HG02981 (cell line): ENCODE data around the gene ZFP36L2.

Source experiments
- ATAC-seq: cut with Tn5 transposase; IDR thresholded peaks from one replicate; pipeline ENCODE4 v1.9.1; 2021; ENCODE audit warnings: mild to moderate bottlenecking, moderate library complexity; ENCODE audit not compliant: unreplicated experiment

The ZFP36L2 gene, protein sequence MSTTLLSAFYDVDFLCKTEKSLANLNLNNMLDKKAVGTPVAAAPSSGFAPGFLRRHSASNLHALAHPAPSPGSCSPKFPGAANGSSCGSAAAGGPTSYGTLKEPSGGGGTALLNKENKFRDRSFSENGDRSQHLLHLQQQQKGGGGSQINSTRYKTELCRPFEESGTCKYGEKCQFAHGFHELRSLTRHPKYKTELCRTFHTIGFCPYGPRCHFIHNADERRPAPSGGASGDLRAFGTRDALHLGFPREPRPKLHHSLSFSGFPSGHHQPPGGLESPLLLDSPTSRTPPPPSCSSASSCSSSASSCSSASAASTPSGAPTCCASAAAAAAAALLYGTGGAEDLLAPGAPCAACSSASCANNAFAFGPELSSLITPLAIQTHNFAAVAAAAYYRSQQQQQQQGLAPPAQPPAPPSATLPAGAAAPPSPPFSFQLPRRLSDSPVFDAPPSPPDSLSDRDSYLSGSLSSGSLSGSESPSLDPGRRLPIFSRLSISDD

DNA sequence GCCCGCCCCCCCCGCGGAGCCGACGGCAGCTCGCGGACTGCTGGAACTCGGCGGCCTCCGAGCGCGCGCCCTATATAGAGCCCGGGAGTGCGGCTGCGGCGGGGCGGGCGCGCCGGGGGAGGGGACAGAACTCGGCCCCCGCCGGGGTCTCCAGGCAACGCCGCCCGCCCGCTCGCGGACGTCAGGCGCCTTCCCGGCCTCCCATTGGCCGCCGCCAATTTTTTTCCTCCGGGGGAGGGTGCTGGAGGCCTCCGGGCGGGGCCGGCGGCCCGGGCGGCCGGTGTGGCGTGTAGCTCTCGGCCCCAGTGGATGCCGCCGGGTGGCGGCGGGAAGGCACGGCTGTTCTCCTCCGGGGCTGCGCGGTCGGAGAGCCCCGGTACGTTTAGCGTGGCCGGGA lies at the start of gene ZFP36L2:
ZFP36L2 (minus strand) TSS at position 49 of the 397 bp plus-strand sequence. CDS start 291 bp downstream, outside the sequence.
- peak; percentile 52 for ATAC-seq

DNA sequence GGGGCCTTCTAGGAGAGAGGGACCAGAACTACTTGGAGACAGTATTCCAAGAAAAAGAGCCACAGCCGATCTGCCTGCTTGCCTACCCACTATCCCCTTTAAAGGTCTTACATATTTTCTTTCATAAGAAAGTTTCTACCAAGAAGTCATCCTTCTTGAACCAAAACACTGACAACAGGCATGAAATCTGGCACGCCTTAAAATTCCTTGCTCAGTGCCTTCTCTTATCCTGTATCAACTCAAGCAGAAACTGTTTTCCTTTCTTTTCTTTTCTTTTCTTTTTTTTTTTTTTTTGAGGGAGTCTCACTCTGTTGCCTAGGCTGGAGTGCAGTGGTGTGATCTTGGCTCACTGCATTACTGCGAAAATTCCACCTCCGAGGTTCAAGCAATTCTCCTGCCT lies 48.3 kb upstream of the ZFP36L2 start:
- ATAC-seq = no peak

GRCh38 chr2:43274055-43274454 lies 47.6 kb upstream of the ZFP36L2 start:
- ATAC-seq = no peak

DNA sequence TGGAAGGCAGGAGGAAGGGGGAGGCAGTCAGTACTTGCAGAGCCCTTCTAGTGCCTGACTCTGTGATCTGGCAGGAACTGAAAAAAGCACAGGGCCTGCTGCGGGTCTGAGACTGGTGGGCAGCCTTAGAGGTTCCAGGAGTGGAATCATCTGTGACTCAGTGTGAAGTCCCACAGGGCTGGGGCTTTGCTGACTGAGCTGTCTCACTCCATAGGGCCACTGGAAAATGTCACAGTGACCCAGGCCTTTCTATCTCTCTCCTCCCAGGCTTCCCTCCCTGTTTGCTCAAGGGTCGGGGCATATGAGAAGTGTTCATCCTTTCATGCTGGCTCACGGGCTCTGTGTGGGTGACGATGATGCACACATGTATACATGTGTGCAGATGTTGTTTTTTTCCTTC lies 47.1 kb upstream of the ZFP36L2 start:
- ATAC-seq = no peak

GRCh38 chr2:43270930-43271615 lies 44.7 kb upstream of the ZFP36L2 start:
- no peak for ATAC-seq

- no peak for ATAC-seq
Observed at GRCh38 chr2:43270461-43270860, 44.1 kb upstream of the ZFP36L2 start.

GRCh38 chr2:43269706-43270105 lies 43.3 kb upstream of the ZFP36L2 start:
- ATAC-seq = no peak

DNA sequence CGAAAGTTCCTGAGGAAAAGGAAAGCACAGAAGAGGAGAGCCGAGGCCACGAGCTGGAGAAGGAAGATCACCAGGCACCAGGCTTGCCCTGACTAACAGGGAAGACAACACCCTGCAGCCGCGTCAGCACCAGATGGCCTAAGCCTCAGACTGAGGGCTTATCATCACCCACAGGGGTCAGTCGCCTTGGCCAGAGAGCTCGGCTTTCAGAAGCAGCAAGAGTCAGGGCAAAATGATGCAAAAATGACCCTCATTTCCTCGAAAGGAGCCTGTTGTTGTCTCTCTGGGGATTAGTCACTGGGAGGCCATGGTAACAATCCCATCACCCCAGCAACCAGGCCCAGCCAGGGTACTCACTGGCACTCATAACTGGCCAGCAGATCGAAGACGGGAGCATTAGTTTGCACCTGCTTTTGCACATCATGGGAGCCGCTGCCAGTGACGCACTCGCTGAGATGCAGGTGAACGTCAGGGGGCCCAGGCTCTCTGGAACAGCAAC lies 42.7 kb upstream of the ZFP36L2 start:
- ATAC-seq = no peak

DNA sequence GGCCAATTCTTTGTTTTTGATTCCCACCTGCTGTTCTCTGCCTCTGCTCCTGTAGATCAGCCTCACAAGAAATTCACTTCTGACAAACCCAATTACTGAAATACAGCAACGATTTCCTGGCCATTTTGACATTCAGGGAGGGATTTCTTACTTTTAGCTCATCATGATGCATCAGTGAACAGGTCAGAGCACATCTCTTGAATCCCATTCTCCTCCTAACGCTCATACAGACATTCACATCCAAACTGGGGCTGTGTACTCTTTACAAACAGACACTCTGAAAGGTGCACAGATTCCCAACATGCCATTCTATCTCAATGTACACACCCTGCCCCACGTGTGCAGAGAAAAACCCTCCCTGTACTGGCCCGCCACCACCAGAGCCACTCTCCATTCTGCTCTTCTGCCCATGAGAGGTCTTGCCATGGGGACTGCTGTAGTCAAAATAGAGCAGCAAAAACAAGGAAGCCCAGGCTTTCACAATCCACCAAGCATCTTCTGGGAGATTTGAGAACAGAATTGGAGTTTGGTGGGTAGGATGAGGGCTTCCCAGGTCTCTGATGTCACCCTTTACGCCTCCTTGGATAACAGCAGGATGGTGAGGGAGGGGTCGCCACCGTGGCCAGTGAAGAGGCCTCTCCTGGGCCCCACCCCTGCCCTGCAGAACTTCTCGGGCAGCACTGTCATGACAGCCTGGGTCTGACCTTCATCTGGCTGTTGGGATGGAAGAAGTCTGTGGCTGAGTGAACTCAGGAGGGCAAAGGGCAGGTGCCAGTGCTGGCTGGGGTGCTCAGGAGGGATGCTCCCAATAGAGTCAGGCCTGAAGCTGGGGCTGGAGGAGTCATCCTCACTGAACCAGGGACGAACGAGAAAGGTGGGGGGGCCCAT lies 41.9 kb upstream of the ZFP36L2 start:
- ATAC-seq = no peak

DNA sequence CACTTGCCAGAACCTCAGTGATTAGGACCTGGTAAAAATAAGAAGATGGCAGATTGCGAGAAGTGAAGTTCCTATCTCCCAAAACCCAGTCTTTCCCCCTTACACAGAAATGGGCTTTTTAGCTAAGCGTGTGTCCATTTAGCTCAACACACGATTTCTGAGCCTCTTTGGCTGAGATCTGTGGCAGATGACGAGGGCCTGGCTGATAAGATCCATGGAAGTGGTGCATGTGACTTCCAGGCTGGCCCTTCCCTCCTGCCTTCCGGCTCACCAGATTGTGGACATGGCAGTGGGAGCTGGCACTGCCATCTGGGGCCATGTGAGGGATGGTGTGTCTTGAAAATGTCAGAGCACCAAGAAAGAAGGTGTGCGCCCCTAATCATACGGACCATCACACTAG lies 41.0 kb upstream of the ZFP36L2 start:
- ATAC-seq = no peak

- ATAC-seq = no peak
Observed at GRCh38 chr2:43266711-43267111, 40.3 kb upstream of the ZFP36L2 start.

- ATAC-seq = no peak
Observed at GRCh38 chr2:43265421-43265820, 39.0 kb upstream of the ZFP36L2 start.

DNA sequence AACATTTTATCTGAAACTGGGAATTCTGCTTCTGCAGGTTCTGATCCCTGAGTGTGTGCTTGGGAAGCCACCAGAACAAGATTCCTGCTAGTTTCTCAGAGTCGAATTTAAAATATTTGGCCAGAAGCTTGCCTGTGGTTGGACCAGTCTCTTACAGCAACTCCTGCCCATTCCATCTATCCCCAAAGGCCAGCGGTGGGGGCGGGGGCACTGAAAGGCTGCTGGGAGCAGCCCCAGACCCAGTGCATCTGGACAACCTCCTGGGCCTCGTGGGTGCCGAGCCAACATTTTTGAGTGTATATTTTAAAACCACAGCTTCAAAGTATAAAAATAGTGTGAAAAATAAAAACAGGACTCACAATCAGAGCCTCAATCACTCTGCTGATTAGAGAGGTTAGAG lies 38.6 kb upstream of the ZFP36L2 start:
- ATAC-seq = no peak

DNA sequence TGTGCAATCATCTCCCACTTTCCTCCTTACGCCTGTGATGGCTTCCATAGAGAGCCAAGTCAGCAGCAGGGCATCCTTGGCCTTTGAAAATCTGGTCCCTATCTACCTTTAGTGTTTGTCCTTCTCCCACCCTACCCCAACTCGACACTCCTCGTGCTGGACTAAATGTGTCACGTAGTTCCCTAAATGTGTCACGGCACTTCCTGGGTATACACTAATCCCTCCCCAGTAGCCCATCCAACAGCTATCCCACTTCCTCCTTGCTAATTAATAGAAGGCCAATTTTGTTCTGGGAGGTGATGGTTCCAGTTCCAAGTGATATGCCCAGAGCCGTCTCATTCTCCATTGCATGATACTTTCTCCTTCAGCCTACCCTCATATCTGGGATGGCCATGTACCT lies 36.5 kb upstream of the ZFP36L2 start:
- no peak for ATAC-seq

DNA sequence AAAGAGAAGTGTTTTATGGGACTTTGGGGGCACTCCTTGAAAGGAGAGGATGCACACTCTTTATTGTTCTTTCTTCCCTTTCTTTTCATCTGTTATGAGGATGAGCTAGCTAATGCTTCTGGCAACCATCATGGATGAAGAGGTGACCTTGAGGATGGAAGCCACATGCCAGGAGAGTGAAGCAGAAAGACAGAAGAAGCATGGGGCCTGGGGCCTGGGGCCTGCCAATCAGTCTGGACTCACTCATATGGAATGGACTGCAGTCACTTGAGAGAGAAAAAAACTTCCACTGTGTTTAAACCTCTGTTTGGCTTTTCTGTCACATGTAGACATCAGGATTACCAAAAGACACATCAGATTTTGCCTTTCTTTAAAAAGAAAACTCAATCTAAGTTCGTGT lies 35.8 kb upstream of the ZFP36L2 start:
- ATAC-seq = no peak

DNA sequence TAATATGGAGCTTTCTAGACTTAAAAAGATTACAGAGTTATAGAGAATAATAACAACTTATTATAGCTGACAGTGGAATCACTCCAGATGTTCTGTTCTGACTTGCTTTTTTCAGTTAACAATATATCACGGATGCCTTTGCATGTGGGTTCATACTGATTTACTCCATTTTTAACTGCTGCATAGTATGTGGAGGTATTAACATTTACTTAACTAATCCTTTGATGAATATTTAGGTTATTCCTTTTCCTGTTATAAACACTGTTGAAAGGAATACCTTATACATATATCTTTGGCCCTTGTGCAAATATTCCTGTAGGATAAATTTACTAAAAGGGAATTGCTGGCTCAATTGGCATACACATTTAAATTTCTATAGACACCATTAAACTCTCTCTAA lies 33.1 kb upstream of the ZFP36L2 start:
- ATAC-seq = no peak

GRCh38 chr2:43258547-43259156 lies 32.2 kb upstream of the ZFP36L2 start:
- ATAC-seq = no peak

- no peak for ATAC-seq
Observed at GRCh38 chr2:43255296-43255910, 29.0 kb upstream of the ZFP36L2 start.

GRCh38 chr2:43254331-43254730 lies 27.9 kb upstream of the ZFP36L2 start:
- no peak for ATAC-seq

DNA sequence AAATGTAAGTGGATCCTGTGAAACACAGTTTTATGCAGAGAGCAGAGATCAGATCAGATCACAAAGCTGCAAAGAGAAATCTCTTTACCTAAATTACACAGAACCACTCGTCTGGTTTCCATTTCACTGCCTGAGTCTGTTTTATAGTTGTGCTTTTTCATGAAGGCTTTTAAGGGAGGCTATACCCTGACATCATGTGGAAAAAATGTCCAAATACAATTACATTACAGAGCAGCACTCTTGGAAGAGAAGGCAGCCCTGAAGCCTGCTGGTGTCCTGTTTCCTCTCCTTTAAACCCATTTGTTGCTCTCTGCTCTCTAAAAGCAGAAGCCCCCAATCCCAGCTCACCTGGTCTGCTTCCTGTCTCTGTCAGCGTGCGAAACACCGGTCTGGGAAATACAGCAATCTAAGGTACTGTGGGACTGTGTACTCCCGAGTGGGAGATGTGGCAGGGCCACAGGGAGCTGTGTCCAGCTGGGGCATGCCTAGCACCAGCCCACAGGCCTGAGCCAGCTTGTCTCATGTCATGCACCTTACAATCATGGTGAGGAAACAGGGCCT lies 24.8 kb upstream of the ZFP36L2 start:
- ATAC-seq = no peak
